Choroid plexus epithelial cell (primary cell): ENCODE data around the gene CNN2.

Source experiments
- DNase-seq: peaks from one replicate; pipeline ENCODE4 v3.0.0-alpha.2; 2010; ENCODE audit warnings: low read depth
- H3K4me3 ChIP-seq: 2 replicates; pipeline ENCODE4 v1.5.1; 2011; ENCODE audit warnings: low read depth, mild to moderate bottlenecking, control low read depth, low read length, moderate library complexity
- TF ChIP-seq, protein P1 (sequence below): conservative IDR thresholded peaks from 2 replicates; pipeline ENCODE4 v1.5.1; 2011; ENCODE audit warnings: low read depth, mild to moderate bottlenecking, control low read depth, inconsistent platforms, low read length, moderate library complexity

Gene CNN2

GRCh38 chr19:1007399-1008251, 18.8 kb upstream of the CNN2 start:
- no peak for DNase-seq
- TF ChIP-seq, protein P1, sequence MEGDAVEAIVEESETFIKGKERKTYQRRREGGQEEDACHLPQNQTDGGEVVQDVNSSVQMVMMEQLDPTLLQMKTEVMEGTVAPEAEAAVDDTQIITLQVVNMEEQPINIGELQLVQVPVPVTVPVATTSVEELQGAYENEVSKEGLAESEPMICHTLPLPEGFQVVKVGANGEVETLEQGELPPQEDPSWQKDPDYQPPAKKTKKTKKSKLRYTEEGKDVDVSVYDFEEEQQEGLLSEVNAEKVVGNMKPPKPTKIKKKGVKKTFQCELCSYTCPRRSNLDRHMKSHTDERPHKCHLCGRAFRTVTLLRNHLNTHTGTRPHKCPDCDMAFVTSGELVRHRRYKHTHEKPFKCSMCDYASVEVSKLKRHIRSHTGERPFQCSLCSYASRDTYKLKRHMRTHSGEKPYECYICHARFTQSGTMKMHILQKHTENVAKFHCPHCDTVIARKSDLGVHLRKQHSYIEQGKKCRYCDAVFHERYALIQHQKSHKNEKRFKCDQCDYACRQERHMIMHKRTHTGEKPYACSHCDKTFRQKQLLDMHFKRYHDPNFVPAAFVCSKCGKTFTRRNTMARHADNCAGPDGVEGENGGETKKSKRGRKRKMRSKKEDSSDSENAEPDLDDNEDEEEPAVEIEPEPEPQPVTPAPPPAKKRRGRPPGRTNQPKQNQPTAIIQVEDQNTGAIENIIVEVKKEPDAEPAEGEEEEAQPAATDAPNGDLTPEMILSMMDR: no peak
- H3K4me3 ChIP-seq: no peak overlapping the region

- TF ChIP-seq, protein P1: no peak
- no peak for DNase-seq
- H3K4me3 ChIP-seq: no peak overlapping the region
Observed at GRCh38 chr19:1008268-1009040, 18.0 kb upstream of the CNN2 start.

GRCh38 chr19:1009041-1009980, 17.1 kb upstream of the CNN2 start:
- TF ChIP-seq, protein P1: no peak
- no peak overlapping the region for H3K4me3 ChIP-seq
- no peak for DNase-seq

DNA sequence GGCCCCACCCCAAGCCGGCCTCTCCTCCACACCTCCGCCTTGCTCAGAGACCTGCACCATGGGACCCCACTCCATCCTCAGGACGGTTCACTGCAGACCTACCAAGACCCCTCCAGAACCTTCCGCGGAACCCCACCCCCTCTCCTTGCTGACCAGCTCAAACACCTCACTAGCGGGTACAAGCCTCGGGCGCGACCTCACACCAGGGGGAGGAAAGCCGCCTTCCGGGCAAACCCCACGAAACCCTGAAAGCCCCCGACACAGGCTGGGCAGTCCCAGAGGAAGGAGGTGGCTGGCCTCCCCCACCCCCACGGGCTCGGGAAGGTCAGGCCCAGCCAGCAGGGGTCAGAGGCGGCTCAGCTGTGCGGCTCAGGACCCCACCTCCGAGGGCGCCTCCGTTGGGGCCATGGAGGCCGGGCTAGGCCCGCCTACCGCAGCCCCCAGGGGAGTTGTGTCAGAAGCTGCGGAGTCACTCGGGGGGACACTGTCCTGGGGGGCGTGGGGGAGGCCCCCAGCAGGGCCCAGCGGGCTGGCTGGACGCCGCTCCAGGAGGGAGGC, 16.3 kb upstream of the CNN2 start:
- DNase-seq: no peak
- no peak overlapping the region for H3K4me3 ChIP-seq
- TF ChIP-seq, protein P1: no peak

GRCh38 chr19:1010586-1011510, 15.6 kb upstream of the CNN2 start:
- no peak for DNase-seq
- no peak overlapping the region for H3K4me3 ChIP-seq
- TF ChIP-seq, protein P1: no peak
